WI38 (cell line): ENCODE measurements around the gene CA11.

Source experiments
- H3K4me3 ChIP-seq: 2 replicates; pipeline ENCODE4 v1.5.1; 2011; ENCODE audit warnings: low read depth, mild to moderate bottlenecking, control low read depth, low read length
- TF ChIP-seq, protein P1 (sequence below): IDR thresholded peaks from 2 replicates; pipeline ENCODE4 v1.5.1; 2012; ENCODE audit warnings: low read depth, mild to moderate bottlenecking, control low read depth, low read length

The CA11 gene

DNA sequence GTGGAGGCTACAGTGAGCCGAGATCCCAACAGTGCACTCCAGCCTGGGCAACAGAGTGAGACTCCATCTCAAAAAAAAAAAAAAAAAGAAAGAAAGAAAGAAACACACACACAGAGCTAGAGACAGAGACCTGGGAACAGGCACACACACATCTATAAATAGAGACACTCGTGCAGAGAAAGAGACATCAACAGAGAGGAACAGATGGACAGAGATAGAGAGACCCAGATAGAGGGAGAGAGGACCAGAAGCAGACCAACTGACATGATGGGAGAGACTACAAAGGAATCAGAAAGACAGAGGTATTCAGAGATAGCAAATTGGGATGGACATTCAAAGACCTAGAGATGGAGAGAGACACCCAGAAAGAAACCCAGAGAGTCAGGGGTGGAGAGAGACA lies 2.1 kb upstream of the CA11 start:
- TF ChIP-seq, protein P1, sequence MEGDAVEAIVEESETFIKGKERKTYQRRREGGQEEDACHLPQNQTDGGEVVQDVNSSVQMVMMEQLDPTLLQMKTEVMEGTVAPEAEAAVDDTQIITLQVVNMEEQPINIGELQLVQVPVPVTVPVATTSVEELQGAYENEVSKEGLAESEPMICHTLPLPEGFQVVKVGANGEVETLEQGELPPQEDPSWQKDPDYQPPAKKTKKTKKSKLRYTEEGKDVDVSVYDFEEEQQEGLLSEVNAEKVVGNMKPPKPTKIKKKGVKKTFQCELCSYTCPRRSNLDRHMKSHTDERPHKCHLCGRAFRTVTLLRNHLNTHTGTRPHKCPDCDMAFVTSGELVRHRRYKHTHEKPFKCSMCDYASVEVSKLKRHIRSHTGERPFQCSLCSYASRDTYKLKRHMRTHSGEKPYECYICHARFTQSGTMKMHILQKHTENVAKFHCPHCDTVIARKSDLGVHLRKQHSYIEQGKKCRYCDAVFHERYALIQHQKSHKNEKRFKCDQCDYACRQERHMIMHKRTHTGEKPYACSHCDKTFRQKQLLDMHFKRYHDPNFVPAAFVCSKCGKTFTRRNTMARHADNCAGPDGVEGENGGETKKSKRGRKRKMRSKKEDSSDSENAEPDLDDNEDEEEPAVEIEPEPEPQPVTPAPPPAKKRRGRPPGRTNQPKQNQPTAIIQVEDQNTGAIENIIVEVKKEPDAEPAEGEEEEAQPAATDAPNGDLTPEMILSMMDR = no peak
- H3K4me3 ChIP-seq = no peak overlapping the region

DNA sequence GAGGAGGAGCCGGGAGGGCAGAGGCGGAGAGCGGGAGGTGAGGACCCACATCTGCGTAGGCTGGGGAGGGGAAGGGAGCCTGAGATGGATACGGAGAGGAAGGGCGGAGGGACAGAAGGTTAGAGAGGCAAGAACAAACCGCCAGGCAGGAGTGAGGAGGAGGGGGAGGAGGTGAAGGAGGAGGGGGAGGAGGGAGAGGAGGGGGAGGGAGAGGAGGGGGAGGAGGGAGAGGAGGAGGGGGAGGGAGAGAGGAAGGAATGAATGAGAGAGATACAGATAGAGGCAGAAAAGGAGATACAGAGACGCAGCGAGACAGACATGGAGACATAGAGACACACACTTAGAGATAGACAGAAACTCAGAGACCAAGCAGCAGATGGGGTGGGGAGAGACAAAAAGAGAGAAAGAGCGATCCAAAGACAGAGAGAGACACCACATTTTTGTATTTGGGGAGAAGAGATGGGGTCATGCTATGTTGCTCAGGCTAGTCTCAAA lies 782 bp upstream of the CA11 start:
- TF ChIP-seq, protein P1 = no peak

DNA sequence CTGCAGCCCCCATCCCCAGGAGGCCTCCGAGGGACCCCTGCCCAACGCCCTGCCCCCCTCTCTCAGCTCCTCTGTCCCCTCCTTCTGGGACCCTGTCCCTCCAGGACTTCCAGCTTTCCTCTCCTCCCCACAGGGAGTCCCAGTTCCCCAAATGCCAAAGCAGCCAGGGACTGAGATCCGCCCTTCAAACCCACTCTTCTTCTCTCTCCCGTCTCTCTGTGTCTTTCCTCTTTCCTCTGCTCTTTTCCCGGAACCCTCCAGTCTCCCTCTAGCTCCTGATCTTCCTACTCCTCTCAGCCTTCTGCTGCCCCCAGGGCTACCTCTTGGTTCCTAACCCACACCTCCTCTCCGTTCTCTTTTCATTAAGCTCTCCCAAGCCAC lies 377 bp downstream of the CA11 start:
- TF ChIP-seq, protein P1 = no peak

More for the DNA sequence above, 782 bp upstream of the CA11 start:
- H3K4me3 ChIP-seq = peak overlapping the region; percentile 58

DNA sequence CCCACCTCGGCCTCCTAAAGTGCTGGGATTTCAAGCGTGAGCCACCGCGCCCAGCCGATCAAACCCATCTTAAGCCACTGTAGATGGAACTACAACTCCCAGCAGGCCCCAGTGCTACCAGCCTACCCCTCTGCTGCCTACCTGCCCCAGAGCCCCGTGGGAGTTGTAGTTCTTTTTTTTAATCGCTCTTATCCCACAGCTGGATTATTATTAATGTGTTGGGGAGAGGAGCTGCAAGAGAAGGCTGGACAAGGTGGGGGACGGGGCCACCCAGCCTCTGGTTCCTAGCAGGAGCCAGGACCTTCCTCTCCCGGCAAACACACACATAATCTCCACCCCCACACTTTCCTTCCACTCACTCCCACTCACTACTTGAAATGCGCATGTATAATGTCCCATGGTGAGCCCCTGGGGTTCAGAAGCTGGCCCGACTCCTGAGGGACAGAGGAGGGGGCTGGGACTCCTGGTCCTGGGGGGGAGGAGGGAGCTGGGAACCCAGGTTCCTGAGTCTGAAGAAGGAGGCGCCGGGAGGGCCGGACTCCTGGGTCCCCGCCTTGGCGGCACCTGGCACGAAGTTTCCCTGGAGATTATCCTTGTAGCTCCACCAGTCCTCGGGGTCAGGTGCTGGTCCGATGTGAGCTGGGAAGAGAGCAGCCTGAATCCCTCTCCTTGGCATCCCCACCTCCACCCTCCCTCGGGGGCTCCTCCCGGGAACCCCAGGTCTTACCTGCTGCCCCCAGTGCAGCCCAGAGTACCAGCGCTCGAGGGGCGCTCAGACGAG lies 958 bp downstream of the CA11 start:
- TF ChIP-seq, protein P1 = no peak
- H3K4me3 ChIP-seq = no peak overlapping the region

More for the DNA sequence above, 377 bp downstream of the CA11 start:
- H3K4me3 ChIP-seq = no peak overlapping the region

DNA sequence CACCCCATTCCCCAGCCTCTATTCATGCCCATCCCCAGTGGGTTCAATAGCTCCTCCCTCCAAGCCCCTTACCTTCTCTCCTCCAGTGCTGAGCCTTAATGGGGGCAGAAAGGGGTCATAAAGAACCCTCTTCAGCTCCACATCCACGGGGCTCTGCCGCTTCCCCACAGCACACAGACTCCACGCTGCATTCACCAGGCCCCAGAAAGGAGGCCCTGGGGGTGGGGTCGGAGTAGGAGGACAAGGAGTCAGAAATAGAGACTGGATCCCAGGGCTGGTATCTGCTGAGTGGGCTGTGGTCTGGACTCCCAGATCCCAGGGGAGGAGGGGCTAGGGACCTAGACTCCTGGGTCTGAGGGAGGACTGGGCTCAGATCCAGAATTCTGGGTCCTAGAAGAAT lies 1.6 kb downstream of the CA11 start:
- H3K4me3 ChIP-seq = no peak overlapping the region
- TF ChIP-seq, protein P1 = no peak

DNA sequence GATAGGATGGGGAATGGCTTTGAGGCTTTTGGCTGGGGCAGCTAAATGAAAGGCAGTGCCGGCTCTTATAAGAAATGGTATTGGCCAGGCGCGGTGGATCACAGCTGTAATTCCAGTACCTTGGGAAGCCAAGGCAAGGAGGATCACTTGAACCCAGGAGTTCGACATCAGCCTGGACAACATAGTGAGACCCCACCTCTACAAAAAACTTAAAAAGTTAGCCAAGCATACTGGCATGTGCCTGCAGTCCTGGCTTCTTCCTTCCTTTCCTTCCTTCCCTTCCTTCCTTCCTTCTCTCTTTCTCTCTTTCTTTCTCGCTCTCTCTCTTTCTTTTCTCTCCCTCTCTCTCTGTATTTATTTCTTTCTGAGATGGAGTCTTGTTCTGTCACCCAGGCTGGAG lies 3.1 kb downstream of the CA11 start:
- no peak overlapping the region for H3K4me3 ChIP-seq
- TF ChIP-seq, protein P1 = no peak

DNA sequence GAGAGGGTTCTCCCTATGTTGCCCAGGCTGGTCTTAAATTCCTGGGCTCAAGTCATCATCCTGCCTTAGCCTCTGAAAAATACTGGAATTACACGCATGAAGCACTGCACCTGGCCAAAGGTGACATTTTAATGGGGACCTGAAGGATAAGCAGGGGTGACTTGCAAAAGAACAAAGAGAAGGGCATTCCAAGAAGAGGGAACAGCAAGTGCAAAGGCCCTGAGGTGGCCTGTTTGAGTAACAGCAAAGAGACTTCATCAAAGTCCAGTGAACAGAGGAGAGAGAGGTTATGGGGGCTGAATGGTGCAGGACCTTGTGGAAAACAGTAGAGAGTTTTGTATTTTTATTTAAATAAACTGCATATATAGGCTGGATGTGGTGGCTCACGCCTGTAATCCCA lies 4.1 kb downstream of the CA11 start:
- H3K4me3 ChIP-seq = no peak overlapping the region
- TF ChIP-seq, protein P1 = no peak
